ENCODE data around the gene THSD4. TPM values are rescaled to one million over a fixed set of nuclear protein-coding genes. Genes with fewer than 3 reads are reported as not detected.

THSD4 gene
- total RNA-seq, 6 experiments from 2014 or later = 5.2 to 21.8 (median 13.7) TPM

DNA sequence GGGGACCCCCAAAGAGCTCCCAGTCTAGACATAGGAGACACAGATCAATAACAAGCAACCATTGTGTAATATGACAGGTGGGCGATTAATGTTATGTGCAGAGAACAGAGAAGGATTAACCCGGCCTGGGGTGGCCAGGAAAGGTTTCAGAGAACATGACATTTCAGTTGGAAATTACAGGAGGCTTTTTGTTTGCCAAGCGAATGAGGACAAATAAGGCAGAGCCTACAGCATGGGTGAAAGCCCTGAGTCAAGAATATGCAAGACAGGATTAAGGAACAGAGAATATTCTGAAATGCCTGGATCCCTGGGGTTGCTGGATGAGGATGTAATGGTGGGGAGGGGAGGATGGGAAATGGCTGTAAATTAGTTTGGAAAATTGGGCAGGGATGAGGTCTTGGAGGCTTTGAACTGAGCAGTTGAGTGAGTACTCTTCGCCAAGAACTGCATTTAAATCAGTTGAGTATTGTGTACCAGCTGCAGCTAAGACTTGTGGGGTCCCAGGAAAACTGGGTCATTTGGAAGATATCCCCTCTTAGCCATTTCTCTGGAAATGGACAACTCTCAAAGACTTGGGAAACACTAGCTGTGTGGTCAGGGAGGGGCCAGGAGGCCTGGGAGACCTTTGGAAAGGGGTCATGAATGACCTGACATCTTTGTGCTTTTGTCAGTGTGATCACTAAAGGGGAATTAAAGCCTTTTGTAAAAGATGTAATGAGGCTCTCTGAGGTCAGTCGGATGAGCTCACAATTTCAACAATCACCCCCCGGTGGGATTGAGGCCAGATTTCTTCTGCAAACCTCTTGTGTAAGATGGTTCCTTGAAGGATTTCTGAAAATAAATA lies 496.5 kb downstream of the THSD4 start:
- DNase-seq = no peak
- WGBS (ENCODE audit: insufficient coverage, low coverage, low lambda C conversion rate, missing lambda C conversion rate) = 61% methylated on average over 6 of the region's 6 CpGs
- H3K27me3 ChIP-seq = no peaks in the 10 kb centered on the region
- no peaks in the 10 kb centered on the region for H3K9me3 ChIP-seq
- no peaks in the 10 kb centered on the region for H3K36me3 ChIP-seq
- H3K4me1 ChIP-seq = peaks cover 0 to 24% (median 9%) of the 10 kb centered on the region in 4 donors
- intact Hi-C loops (cut with DNase I) = no loop called here
- H3K27ac ChIP-seq = no peak overlapping the region
- ATAC-seq = no peak
- H3K4me3 ChIP-seq = no peak overlapping the region
- TF ChIP-seq, protein P1, sequence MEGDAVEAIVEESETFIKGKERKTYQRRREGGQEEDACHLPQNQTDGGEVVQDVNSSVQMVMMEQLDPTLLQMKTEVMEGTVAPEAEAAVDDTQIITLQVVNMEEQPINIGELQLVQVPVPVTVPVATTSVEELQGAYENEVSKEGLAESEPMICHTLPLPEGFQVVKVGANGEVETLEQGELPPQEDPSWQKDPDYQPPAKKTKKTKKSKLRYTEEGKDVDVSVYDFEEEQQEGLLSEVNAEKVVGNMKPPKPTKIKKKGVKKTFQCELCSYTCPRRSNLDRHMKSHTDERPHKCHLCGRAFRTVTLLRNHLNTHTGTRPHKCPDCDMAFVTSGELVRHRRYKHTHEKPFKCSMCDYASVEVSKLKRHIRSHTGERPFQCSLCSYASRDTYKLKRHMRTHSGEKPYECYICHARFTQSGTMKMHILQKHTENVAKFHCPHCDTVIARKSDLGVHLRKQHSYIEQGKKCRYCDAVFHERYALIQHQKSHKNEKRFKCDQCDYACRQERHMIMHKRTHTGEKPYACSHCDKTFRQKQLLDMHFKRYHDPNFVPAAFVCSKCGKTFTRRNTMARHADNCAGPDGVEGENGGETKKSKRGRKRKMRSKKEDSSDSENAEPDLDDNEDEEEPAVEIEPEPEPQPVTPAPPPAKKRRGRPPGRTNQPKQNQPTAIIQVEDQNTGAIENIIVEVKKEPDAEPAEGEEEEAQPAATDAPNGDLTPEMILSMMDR (IDR thresholded peaks at IDR 0.05) = no peak
- no peak for TF ChIP-seq POLR2A (IDR thresholded peaks at IDR 0.05)

DNA sequence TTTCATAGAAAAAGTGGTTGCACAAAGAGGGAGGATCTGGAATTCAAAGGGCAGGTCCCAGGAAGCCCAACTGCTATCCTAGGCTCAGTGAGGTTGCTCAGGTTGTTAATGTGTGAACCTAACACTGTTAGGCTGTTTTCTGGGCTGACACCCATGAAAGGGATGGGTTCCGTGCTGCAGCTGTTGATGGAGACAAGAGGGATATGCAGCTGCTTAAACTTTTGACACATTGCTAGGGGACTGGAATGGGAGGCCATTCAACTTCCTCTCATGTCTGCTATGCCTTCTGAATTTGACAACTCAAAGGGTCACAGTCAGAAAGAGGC lies 497.1 kb downstream of the THSD4 start:
- intact Hi-C loops (cut with DNase I) = no loop called here
- no CpG with 5 or more reads among the region's 1 CpG for WGBS (ENCODE audit: insufficient coverage, low coverage, low lambda C conversion rate, missing lambda C conversion rate)
- DNase-seq (no peak), ATAC-seq (no peak)
- TF ChIP-seq, protein P1 (IDR thresholded peaks at IDR 0.05) = no peak
- TF ChIP-seq POLR2A (IDR thresholded peaks at IDR 0.05) = no peak
- no peaks in the 10 kb centered on the region for H3K9me3 ChIP-seq
- no peaks in the 10 kb centered on the region for H3K27me3 ChIP-seq
- H3K27ac ChIP-seq = no peak overlapping the region
- peaks cover 0 to 24% (median 9%) of the 10 kb centered on the region in 4 donors for H3K4me1 ChIP-seq
- no peak overlapping the region for H3K4me3 ChIP-seq
- no peaks in the 10 kb centered on the region for H3K36me3 ChIP-seq

DNA sequence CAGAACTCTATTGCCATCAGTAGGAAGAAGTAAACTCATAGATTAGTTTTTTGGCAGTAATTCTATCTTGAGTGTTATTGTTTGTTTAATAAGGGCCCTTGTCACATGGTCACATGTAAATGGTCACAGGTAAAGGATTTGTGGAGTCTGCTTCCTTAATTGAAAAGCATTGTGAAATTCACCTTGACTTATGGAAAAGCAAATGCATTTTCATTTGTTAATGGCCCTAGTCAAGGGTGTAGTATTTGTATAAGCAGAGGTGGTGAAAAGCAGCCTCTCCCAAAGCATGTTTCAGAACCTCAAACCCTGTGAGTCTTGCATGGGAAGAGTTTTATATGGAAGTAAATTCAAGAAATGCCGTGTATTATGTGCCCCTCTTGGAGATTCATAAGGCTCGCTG lies 497.6 kb downstream of the THSD4 start:
- ATAC-seq (no peak), DNase-seq (no peak)
- intact Hi-C loops (cut with DNase I) = no loop called here
- Histone ChIP-seq H3K9me3 (no peaks in the 10 kb centered on the region), H3K4me1 (peaks cover 0 to 24% (median 9%) of the 10 kb centered on the region in 4 donors), H3K27ac (no peak overlapping the region), H3K4me3 (no peak overlapping the region), H3K27me3 (no peaks in the 10 kb centered on the region), H3K36me3 (no peaks in the 10 kb centered on the region)
- 92% methylated on average over 2 of the region's 2 CpGs for WGBS (ENCODE audit: insufficient coverage, low coverage, low lambda C conversion rate, missing lambda C conversion rate)
- TF ChIP-seq POLR2A (IDR thresholded peaks at IDR 0.05) = no peak
- TF ChIP-seq, protein P1 (IDR thresholded peaks at IDR 0.05) = no peak

DNA sequence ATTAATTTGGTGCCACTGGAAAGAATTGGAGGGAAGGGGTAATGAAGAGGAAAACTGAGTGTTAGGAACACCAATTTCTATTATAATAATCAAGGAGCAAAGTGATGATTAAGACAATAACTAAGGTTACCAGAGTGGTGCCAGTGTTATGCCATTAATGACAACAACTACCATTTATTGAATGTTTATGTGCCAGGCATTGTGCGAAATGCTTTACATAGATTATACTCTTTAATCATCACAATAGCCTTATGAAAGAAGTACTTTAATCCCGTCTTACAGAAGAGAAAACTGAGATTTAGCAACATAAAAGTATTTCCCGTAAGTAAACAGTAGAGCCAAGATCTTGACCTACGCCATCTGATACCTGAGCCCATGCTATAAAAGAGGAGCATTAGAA lies 507.8 kb downstream of the THSD4 start:
- TF ChIP-seq, protein P1 (IDR thresholded peaks at IDR 0.05) = no peak
- TF ChIP-seq POLR2A (IDR thresholded peaks at IDR 0.05) = no peak
- no peaks in the 10 kb centered on the region for H3K4me1 ChIP-seq
- no peak overlapping the region for H3K4me3 ChIP-seq
- ATAC-seq (no peak), DNase-seq (no peak)
- no peak overlapping the region for H3K27ac ChIP-seq
- no peaks in the 10 kb centered on the region for H3K9me3 ChIP-seq
- H3K27me3 ChIP-seq = no peaks in the 10 kb centered on the region
- no peaks in the 10 kb centered on the region for H3K36me3 ChIP-seq
- 89% methylated on average over 4 of the region's 4 CpGs for WGBS (ENCODE audit: insufficient coverage, low coverage, low lambda C conversion rate, missing lambda C conversion rate)
- intact Hi-C loops (cut with DNase I) = no loop called here
